ENCODE measurements around the gene GSTA3. TPM values are rescaled to one million over a fixed set of nuclear protein-coding genes. Genes with fewer than 3 reads are reported as not detected.
"Not testable (repeated sequence)": the region's sequence is repeated elsewhere in the genome, so short reads cannot be mapped to it uniquely, and the experiment has no call there.

Gene GSTA3
- total RNA-seq, 1 donor from 2014 or later: not detected

GRCh38 chr6:52876056-52876787 lies 33.3 kb downstream of the GSTA3 start:
- no peak for TF ChIP-seq CTCF (conservative IDR thresholded peaks at IDR 0.05)
- Mint-ChIP-seq H3K4me3 (no peak overlapping the region), H3K4me1 (ENCODE audit: unreplicated experiment) (peaks cover 8% of the 10 kb centered on the region), H3K9me3 (no peaks in the 10 kb centered on the region), H3K27ac (no peak overlapping the region), H3K27me3 (no peaks in the 10 kb centered on the region), H3K36me3 (no peaks in the 10 kb centered on the region)
- DNase-seq (ENCODE audit: extremely low spot score, unreplicated experiment): no peak

GRCh38 chr6:52872031-52872430 lies 37.5 kb downstream of the GSTA3 start:
- no peak for TF ChIP-seq CTCF (conservative IDR thresholded peaks at IDR 0.05)
- H3K4me3 Mint-ChIP-seq: no peak overlapping the region
- H3K27ac Mint-ChIP-seq: no peak overlapping the region
- H3K9me3 Mint-ChIP-seq: no peaks in the 10 kb centered on the region
- H3K27me3 Mint-ChIP-seq: no peaks in the 10 kb centered on the region
- H3K4me1 Mint-ChIP-seq (ENCODE audit: unreplicated experiment): peaks cover 8% of the 10 kb centered on the region
- no peak for DNase-seq (ENCODE audit: extremely low spot score, unreplicated experiment)
- H3K36me3 Mint-ChIP-seq: no peaks in the 10 kb centered on the region

DNA sequence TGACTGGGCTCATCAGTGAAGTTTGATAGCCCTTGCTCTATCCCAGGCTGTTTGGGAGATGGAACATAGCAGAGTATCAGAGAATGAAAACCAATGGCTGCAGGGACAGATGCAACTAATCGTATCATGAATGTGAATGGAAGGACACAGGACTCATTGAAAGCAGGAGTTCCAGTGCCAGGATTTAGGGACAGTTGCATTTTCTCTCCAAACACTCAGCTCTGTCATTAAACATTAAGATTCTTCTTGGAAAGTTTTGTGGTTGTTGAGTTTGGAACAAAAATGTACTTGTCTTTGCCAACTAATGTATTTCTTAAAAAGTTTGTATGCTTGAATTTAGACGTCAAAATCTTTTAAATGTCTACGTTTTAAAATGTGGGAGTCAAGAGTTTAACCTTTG lies 37.9 kb downstream of the GSTA3 start:
- peaks cover 8% of the 10 kb centered on the region for H3K4me1 Mint-ChIP-seq (ENCODE audit: unreplicated experiment)
- no peak overlapping the region for H3K4me3 Mint-ChIP-seq
- no peaks in the 10 kb centered on the region for H3K27me3 Mint-ChIP-seq
- no peak overlapping the region for H3K27ac Mint-ChIP-seq
- H3K36me3 Mint-ChIP-seq: no peaks in the 10 kb centered on the region
- H3K9me3 Mint-ChIP-seq: no peaks in the 10 kb centered on the region
- DNase-seq (ENCODE audit: extremely low spot score, unreplicated experiment): no peak
- no peak for TF ChIP-seq CTCF (conservative IDR thresholded peaks at IDR 0.05)

DNA sequence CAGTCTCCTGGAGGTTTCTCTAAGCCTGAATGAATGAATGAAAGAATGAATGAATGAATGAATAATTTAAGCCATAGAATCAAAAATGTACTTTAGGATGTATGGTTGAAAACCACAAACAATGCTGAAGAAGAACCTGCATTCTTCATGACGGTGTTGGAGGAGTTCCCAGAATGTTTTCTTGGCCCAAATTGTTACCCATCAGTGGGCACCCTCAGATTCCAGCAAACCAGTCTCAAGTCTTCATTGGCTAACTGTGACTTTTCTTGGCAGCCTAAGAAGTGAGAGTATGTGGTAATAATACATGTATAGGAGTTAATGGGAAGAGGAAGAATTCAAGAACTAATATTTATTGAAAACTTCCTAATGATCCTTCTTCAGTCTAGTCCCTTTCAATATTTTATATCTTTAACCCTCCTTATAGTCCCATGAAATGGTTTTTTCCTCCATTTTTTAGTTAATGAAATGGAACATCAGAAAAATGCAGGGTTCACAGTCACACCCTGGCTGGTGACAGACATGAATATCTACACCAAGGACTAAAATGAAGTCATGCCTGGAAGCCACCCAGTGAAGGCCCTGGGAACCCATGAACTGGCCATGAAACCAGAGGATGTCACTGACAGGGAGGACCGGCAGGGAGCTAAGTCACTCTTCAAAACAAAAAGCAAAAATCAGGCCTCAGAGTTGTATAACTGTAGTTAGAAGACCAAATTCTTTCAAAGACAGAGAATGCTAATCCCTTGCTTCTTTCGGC lies 39.0 kb downstream of the GSTA3 start:
- H3K36me3 Mint-ChIP-seq; DNase-seq (ENCODE audit: extremely low spot score, unreplicated experiment): not testable (repeated sequence)

DNA sequence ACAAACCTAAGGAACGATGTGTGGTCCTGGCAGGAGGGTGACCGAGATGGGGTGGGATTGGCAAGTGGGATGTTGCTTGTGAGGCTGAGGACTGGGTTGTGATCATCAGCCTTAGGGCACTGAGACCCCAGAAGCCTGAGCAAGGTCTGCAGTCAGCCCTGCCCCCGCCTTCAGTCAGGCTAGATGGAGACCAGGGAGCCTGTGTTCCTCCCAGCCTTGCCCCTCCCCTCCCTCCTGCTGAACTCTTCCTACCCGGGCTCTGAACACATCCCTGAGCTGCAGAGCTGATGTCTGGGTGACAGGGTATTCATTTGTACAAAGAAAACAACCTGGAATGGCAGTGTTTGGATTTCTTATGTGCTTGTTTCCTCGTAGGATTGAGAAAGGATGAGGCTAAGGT lies 40.6 kb downstream of the GSTA3 start:
- not testable (repeated sequence) for H3K27me3 Mint-ChIP-seq; H3K4me1 Mint-ChIP-seq (ENCODE audit: unreplicated experiment); H3K4me3 Mint-ChIP-seq; H3K9me3 Mint-ChIP-seq; DNase-seq (ENCODE audit: extremely low spot score, unreplicated experiment); H3K36me3 Mint-ChIP-seq; H3K27ac Mint-ChIP-seq

More for the DNA sequence above, 39.0 kb downstream of the GSTA3 start:
- H3K9me3 Mint-ChIP-seq; H3K27ac Mint-ChIP-seq; H3K27me3 Mint-ChIP-seq; H3K4me3 Mint-ChIP-seq; H3K4me1 Mint-ChIP-seq (ENCODE audit: unreplicated experiment): not testable (repeated sequence)

DNA sequence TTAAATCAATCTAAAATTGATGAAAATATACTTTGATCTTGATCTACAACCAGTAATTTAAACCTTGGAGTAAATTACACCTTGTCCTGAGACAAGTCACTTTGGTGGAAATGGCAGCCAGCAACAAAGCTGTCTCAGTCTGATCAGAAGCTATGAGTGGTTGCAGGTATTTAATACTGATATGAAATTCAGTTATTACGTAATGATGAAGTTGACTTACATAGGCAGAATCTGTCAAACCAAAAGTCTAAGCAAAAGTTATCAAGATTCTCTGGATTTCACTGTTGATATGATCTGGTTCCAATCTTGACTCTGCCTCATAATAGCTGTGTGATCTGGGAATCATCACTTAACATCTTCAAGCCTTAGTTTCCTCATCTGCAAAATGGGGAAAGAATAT lies 41.3 kb downstream of the GSTA3 start:
- DNase-seq (ENCODE audit: extremely low spot score, unreplicated experiment): no peak

DNA sequence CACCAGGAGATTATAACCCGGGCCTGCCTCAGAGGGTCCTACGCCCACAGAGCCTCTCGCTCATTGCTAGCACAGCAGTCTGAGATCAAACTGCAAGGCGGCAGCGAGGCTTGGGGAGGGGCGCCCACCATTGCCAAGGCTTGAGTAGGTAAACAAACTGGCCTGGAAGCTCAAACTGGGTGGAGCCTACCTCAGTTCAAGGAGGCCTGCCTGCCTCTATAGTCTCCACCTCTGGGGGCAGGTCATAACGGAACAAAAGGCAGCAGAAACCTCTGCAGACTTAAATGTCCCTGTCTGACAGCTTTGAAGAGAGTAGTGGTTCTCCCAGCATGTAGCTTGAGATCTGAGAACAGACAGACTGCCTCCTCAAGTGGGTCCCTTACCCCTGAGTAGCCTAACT lies 48.3 kb downstream of the GSTA3 start:
- not testable (repeated sequence) for H3K27ac Mint-ChIP-seq; DNase-seq (ENCODE audit: extremely low spot score, unreplicated experiment); H3K27me3 Mint-ChIP-seq; H3K4me1 Mint-ChIP-seq (ENCODE audit: unreplicated experiment); H3K4me3 Mint-ChIP-seq; H3K36me3 Mint-ChIP-seq; H3K9me3 Mint-ChIP-seq

More for the DNA sequence above, 41.3 kb downstream of the GSTA3 start:
- Mint-ChIP-seq H3K27ac (no peak overlapping the region), H3K9me3 (no peaks in the 10 kb centered on the region), H3K4me3 (no peak overlapping the region), H3K4me1 (ENCODE audit: unreplicated experiment) (peaks cover under 1% of the 10 kb centered on the region), H3K36me3 (no peaks in the 10 kb centered on the region), H3K27me3 (peaks cover 6% of the 10 kb centered on the region)
- TF ChIP-seq CTCF (conservative IDR thresholded peaks at IDR 0.05): no peak
